Immature natural killer cell (primary cell): ENCODE measurements around the gene DOCK1. TPM values are rescaled to one million over a fixed set of nuclear protein-coding genes. Genes with fewer than 3 reads are reported as not detected.

Experiments used
- DNase-seq, 3 donors: peaks; one replicate each; pipeline ENCODE4 v3.0.0; 2022; ENCODE audit warnings: mixed read lengths in 1 of 3
- H3K27ac Mint-ChIP-seq, 6 donors: one replicate each; pipeline ENCODE4 v1.8.0; 2020; ENCODE audit warnings: mixed read lengths in 6 of 6, mild to moderate bottlenecking in 5 of 6, inconsistent platforms in 4 of 6, moderate library complexity in 3 of 6
- H3K27me3 Mint-ChIP-seq, 3 donors: one replicate each; pipeline ENCODE4 v1.8.0; 2020 to 2021; ENCODE audit warnings: low read depth in 3 of 3, mild to moderate bottlenecking in 3 of 3, mixed read lengths in 3 of 3, moderate library complexity in 3 of 3, inconsistent platforms in 1 of 3
- H3K36me3 Mint-ChIP-seq, 3 donors: one replicate each; pipeline ENCODE4 v1.8.0; 2020; ENCODE audit warnings: mixed read lengths in 3 of 3, inconsistent platforms in 2 of 3, mild to moderate bottlenecking in 2 of 3
- H3K4me1 Mint-ChIP-seq, 2 donors: one replicate each; pipeline ENCODE4 v1.8.0; 2020; ENCODE audit warnings: inconsistent platforms in 2 of 2, mild to moderate bottlenecking in 2 of 2, mixed read lengths in 2 of 2, moderate library complexity in 1 of 2
- H3K4me3 Mint-ChIP-seq, 5 donors: one replicate each; pipeline ENCODE4 v1.8.0; 2020; ENCODE audit warnings: mild to moderate bottlenecking in 5 of 5, mixed read lengths in 5 of 5, inconsistent platforms in 3 of 5, moderate library complexity in 3 of 5
- H3K9me3 Mint-ChIP-seq, 6 donors: one replicate each; pipeline ENCODE4 v1.8.0; 2020; ENCODE audit warnings: mild to moderate bottlenecking in 6 of 6, mixed read lengths in 6 of 6, inconsistent platforms in 4 of 6, moderate library complexity in 3 of 6
- polyA plus RNA-seq, 3 donors: library from polyadenylated mRNA; unstranded; fragments of 300-500 nt; fragmentation: Illumina TruSeq; gene quantifications; one replicate each; pipeline ENCODE4 v1.2.3, GENCODE V29; 2021

The DOCK1 gene
- polyA plus RNA-seq, 3 donors from 2014 or later, result 0.37 TPM; not detected in 2

- Mint-ChIP-seq H3K27me3 (peaks cover 1 to 9% (median 2%) of the 10 kb centered on the region in 3 donors), H3K36me3 (no peaks in the 10 kb centered on the region), H3K9me3 (peaks cover 0 to 4% (median 0%) of the 10 kb centered on the region in 6 donors), H3K4me1 (no peaks in the 10 kb centered on the region), H3K4me3 (no peak overlapping the region), H3K27ac (no peak overlapping the region)
- DNase-seq, result no peak
These were observed 249.8 kb downstream of the DOCK1 start for GRCh38 chr10:127154831-127155620.

- Mint-ChIP-seq H3K4me1 (no peaks in the 10 kb centered on the region), H3K27ac (no peak overlapping the region), H3K9me3 (peaks cover 0 to 4% (median 0%) of the 10 kb centered on the region in 6 donors), H3K36me3 (no peaks in the 10 kb centered on the region), H3K27me3 (peaks cover 1 to 9% (median 2%) of the 10 kb centered on the region in 3 donors), H3K4me3 (no peak overlapping the region)
- DNase-seq, result no peak
These were observed 251.9 kb downstream of the DOCK1 start for GRCh38 chr10:127157089-127157488.

GRCh38 chr10:127157506-127158200 lies 252.4 kb downstream of the DOCK1 start:
- no peaks in the 10 kb centered on the region for H3K36me3 Mint-ChIP-seq
- H3K27ac Mint-ChIP-seq, result no peak overlapping the region
- no peak for DNase-seq
- no peak overlapping the region for H3K4me3 Mint-ChIP-seq
- H3K4me1 Mint-ChIP-seq, result no peaks in the 10 kb centered on the region
- H3K27me3 Mint-ChIP-seq, result peaks cover 1 to 9% (median 2%) of the 10 kb centered on the region in 3 donors
- peaks cover 0 to 4% (median 0%) of the 10 kb centered on the region in 6 donors for H3K9me3 Mint-ChIP-seq

GRCh38 chr10:127158662-127159061 lies 253.4 kb downstream of the DOCK1 start:
- H3K9me3 Mint-ChIP-seq, result peaks cover 0 to 4% (median 0%) of the 10 kb centered on the region in 6 donors
- H3K27me3 Mint-ChIP-seq, result peaks cover 1 to 9% (median 5%) of the 10 kb centered on the region in 3 donors
- no peak for DNase-seq
- no peak overlapping the region for H3K27ac Mint-ChIP-seq
- no peaks in the 10 kb centered on the region for H3K4me1 Mint-ChIP-seq
- no peak overlapping the region for H3K4me3 Mint-ChIP-seq
- no peaks in the 10 kb centered on the region for H3K36me3 Mint-ChIP-seq

GRCh38 chr10:127159648-127160245 lies 254.5 kb downstream of the DOCK1 start:
- Mint-ChIP-seq H3K9me3 (peaks cover 0 to 4% (median 0%) of the 10 kb centered on the region in 6 donors), H3K27ac (no peak overlapping the region), H3K4me1 (no peaks in the 10 kb centered on the region), H3K27me3 (peaks cover 1 to 9% (median 5%) of the 10 kb centered on the region in 3 donors), H3K36me3 (no peaks in the 10 kb centered on the region), H3K4me3 (no peak overlapping the region)
- no peak for DNase-seq

- Mint-ChIP-seq H3K27ac (no peak overlapping the region), H3K4me3 (no peak overlapping the region), H3K27me3 (peaks cover 1 to 9% (median 4%) of the 10 kb centered on the region in 3 donors), H3K4me1 (no peaks in the 10 kb centered on the region), H3K9me3 (no peaks in the 10 kb centered on the region), H3K36me3 (no peaks in the 10 kb centered on the region)
- no peak for DNase-seq
These were observed 256.3 kb downstream of the DOCK1 start for GRCh38 chr10:127161482-127161881.

- H3K4me1 Mint-ChIP-seq, result no peaks in the 10 kb centered on the region
- no peak overlapping the region for H3K27ac Mint-ChIP-seq
- H3K9me3 Mint-ChIP-seq, result no peaks in the 10 kb centered on the region
- no peak for DNase-seq
- H3K4me3 Mint-ChIP-seq, result no peak overlapping the region
- H3K36me3 Mint-ChIP-seq, result no peaks in the 10 kb centered on the region
- H3K27me3 Mint-ChIP-seq, result peaks cover 0 to 4% (median 2%) of the 10 kb centered on the region in 3 donors
These were observed 257.6 kb downstream of the DOCK1 start for GRCh38 chr10:127162841-127163240.

GRCh38 chr10:127168261-127168660 lies 263.0 kb downstream of the DOCK1 start:
- Mint-ChIP-seq H3K4me1 (no peaks in the 10 kb centered on the region), H3K36me3 (no peaks in the 10 kb centered on the region), H3K27ac (no peak overlapping the region), H3K4me3 (no peak overlapping the region), H3K27me3 (peaks cover 0 to 6% (median 2%) of the 10 kb centered on the region in 3 donors), H3K9me3 (no peaks in the 10 kb centered on the region)
- no peak for DNase-seq

GRCh38 chr10:127174866-127175265 lies 269.6 kb downstream of the DOCK1 start:
- no peaks in the 10 kb centered on the region for H3K9me3 Mint-ChIP-seq
- DNase-seq, result no peak
- no peaks in the 10 kb centered on the region for H3K36me3 Mint-ChIP-seq
- no peak overlapping the region for H3K27ac Mint-ChIP-seq
- no peaks in the 10 kb centered on the region for H3K4me1 Mint-ChIP-seq
- H3K4me3 Mint-ChIP-seq, result no peak overlapping the region
- H3K27me3 Mint-ChIP-seq, result peaks cover 4 to 6% (median 4%) of the 10 kb centered on the region in 3 donors

GRCh38 chr10:127175357-127176110 lies 270.3 kb downstream of the DOCK1 start:
- no peaks in the 10 kb centered on the region for H3K9me3 Mint-ChIP-seq
- peaks cover 4% of the 10 kb centered on the region in 3 donors for H3K27me3 Mint-ChIP-seq
- no peak for DNase-seq
- H3K27ac Mint-ChIP-seq, result no peak overlapping the region
- H3K4me3 Mint-ChIP-seq, result no peak overlapping the region
- no peaks in the 10 kb centered on the region for H3K4me1 Mint-ChIP-seq
- H3K36me3 Mint-ChIP-seq, result no peaks in the 10 kb centered on the region

GRCh38 chr10:127176649-127177048 lies 271.4 kb downstream of the DOCK1 start:
- no peak for DNase-seq
- no peaks in the 10 kb centered on the region for H3K4me1 Mint-ChIP-seq
- peaks cover 6 to 8% (median 7%) of the 10 kb centered on the region in 3 donors for H3K27me3 Mint-ChIP-seq
- H3K36me3 Mint-ChIP-seq, result no peaks in the 10 kb centered on the region
- peaks cover 0 to 2% (median 0%) of the 10 kb centered on the region in 6 donors for H3K9me3 Mint-ChIP-seq
- no peak overlapping the region for H3K4me3 Mint-ChIP-seq
- no peak overlapping the region for H3K27ac Mint-ChIP-seq

- peaks cover 4 to 9% (median 8%) of the 10 kb centered on the region in 3 donors for H3K27me3 Mint-ChIP-seq
- no peak overlapping the region for H3K27ac Mint-ChIP-seq
- H3K4me1 Mint-ChIP-seq, result no peaks in the 10 kb centered on the region
- H3K4me3 Mint-ChIP-seq, result no peak overlapping the region
- no peak for DNase-seq
- peaks cover 0 to 2% (median 0%) of the 10 kb centered on the region in 6 donors for H3K9me3 Mint-ChIP-seq
- no peaks in the 10 kb centered on the region for H3K36me3 Mint-ChIP-seq
These were observed 274.5 kb downstream of the DOCK1 start for GRCh38 chr10:127179612-127180250.

- no peaks in the 10 kb centered on the region for H3K36me3 Mint-ChIP-seq
- DNase-seq, result peak in 1 of 3 donors; percentile 5
- H3K27me3 Mint-ChIP-seq, result peaks cover 4 to 14% (median 13%) of the 10 kb centered on the region in 3 donors
- peaks cover 0 to 2% (median 0%) of the 10 kb centered on the region in 6 donors for H3K9me3 Mint-ChIP-seq
- H3K4me3 Mint-ChIP-seq, result no peak overlapping the region
- H3K4me1 Mint-ChIP-seq, result no peaks in the 10 kb centered on the region
- no peak overlapping the region for H3K27ac Mint-ChIP-seq
These were observed 276.9 kb downstream of the DOCK1 start for GRCh38 chr10:127182161-127182560.
